GM13977 (cell line): Measurements from ENCODE around the gene HSPA2.
"Not testable (repeated sequence)": the region's sequence is repeated elsewhere in the genome, so short reads cannot be mapped to it uniquely, and the experiment has no call there.

Experiments
- DNase-seq: peaks from one replicate; pipeline ENCODE4 v3.0.0; 2012; ENCODE audit warnings: low spot score
- in situ Hi-C: fragments of 300-500 bp; cut with MboI; formaldehyde crosslinking; loops from one replicate; pipeline ENCODE4 v1.12.0; 2022; ENCODE audit warnings: low sequenced_read_pairs, low pct_unique_long_range_greater_than_20kb, mixed read lengths, inconsistent platforms; ENCODE audit not compliant: unreplicated experiment
- TF ChIP-seq, protein P1 (sequence below): IDR thresholded peaks from 2 replicates; pipeline ENCODE4 v1.5.1; 2012; ENCODE audit warnings: mild to moderate bottlenecking, control low read depth; ENCODE audit not compliant: insufficient read depth; ENCODE audit errors: extremely low read depth, missing control alignments

The HSPA2 gene

GRCh38 chr14:64513271-64513670, 27.3 kb upstream of the HSPA2 start:
- in situ Hi-C loops = no loop called here
- DNase-seq = no peak
- TF ChIP-seq, protein P1, sequence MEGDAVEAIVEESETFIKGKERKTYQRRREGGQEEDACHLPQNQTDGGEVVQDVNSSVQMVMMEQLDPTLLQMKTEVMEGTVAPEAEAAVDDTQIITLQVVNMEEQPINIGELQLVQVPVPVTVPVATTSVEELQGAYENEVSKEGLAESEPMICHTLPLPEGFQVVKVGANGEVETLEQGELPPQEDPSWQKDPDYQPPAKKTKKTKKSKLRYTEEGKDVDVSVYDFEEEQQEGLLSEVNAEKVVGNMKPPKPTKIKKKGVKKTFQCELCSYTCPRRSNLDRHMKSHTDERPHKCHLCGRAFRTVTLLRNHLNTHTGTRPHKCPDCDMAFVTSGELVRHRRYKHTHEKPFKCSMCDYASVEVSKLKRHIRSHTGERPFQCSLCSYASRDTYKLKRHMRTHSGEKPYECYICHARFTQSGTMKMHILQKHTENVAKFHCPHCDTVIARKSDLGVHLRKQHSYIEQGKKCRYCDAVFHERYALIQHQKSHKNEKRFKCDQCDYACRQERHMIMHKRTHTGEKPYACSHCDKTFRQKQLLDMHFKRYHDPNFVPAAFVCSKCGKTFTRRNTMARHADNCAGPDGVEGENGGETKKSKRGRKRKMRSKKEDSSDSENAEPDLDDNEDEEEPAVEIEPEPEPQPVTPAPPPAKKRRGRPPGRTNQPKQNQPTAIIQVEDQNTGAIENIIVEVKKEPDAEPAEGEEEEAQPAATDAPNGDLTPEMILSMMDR = no peak

DNA sequence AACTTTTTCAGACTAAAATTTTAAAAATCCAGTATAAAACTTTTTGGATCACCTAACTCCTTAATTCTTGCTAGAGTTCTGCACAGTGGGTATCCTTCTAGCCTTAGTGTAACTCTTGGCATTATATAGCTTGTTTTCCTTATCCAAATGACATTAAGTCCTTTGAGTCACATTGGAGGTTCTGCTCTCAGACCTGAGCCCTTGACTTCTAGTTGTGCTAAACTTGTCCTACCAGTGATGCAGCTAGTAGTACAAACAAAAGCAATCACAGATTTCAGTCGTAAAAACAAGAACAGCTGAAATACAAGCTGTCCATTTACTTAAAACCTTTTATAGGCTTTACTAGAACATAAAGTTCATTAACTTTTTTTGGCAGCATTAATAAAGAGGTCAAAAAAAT, 25.5 kb upstream of the HSPA2 start:
- in situ Hi-C loops = no loop called here
- TF ChIP-seq, protein P1 = no peak
- DNase-seq = no peak

- in situ Hi-C loops = no loop called here
- TF ChIP-seq, protein P1 = no peak
- DNase-seq = no peak
Observed at GRCh38 chr14:64516969-64517368, 23.6 kb upstream of the HSPA2 start.

DNA sequence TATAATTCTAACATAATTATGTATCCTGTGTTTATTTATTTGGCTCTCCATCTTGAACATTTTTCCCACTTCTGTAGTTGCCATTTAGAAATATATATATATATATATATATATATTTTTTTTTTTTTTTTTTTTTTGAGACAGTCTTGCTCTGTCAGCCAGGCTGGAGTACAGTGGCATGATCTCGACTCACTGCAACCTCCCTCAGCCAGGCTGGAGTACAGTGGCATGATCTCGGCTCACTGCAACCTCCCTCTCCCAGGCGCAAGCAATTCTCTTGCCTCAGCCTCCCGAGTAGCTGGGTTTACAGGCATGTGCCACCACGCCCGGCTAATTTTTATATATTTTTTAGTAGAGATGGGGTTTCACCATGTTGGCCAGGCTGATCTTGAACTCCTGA, 22.9 kb upstream of the HSPA2 start:
- not testable (repeated sequence) for DNase-seq

DNA sequence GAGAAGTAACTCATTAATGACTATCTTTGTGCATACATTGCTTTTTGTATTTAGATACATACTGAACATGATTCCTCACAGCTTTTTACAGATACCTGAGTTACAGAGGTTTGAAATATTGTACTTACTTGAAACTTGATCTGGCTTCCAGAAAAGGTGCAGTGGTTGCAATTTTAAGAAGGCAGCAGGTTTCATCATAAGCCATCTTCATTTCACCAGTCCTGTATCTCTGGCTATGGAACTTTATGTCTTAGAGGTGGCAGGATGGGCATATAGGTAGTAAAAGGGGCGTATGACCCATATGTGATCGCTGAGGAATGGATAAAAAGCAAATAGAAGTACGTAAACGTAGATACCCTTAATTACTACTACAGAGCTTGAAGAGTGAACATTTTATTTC, 22.3 kb upstream of the HSPA2 start:
- TF ChIP-seq, protein P1 = no peak
- in situ Hi-C loops = no loop called here
- no peak for DNase-seq

More for the DNA sequence above, 22.9 kb upstream of the HSPA2 start:
- in situ Hi-C loops = not testable (repeated sequence)

DNA sequence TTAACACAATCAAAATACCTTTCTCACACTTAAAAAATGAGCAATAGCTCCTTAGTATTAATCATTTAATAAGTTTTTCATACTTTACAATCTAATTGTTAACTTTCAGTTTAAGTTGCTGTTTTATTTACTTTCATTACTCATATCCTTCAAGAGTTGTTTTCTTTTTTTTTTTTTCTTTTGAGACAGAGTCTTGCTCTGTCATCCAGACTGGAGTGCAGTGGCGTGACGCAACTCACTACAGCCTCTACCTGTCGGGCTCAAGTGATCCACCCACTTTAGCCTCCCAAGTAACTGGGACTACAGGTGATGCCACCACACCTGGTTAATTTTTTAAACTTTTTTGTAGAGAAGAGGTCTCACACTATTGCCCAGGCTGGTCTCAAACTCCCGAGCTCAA, 19.8 kb upstream of the HSPA2 start:
- TF ChIP-seq, protein P1 = no peak
- DNase-seq = no peak
- in situ Hi-C loops = no loop called here

GRCh38 chr14:64522591-64523355, 17.8 kb upstream of the HSPA2 start:
- in situ Hi-C loops = no loop called here
- TF ChIP-seq, protein P1 = no peak
- DNase-seq = no peak
